CD4-positive, alpha-beta T cell (primary cell): Measurements from ENCODE around the gene ENOX2. TPM values are rescaled to one million over a fixed set of nuclear protein-coding genes. Genes with fewer than 3 reads are reported as not detected.

Experiments
- ATAC-seq: fragments of 200-7000 bp; cut with Tn5 transposase; one replicate; pipeline ENCODE4 v1.10.0; 2022; ENCODE audit warnings: mild to moderate bottlenecking; ENCODE audit not compliant: poor library complexity
- CTCF ChIA-PET: fragments of 350-600 bp; sonication (Branson Sonifier 250); formaldehyde crosslinking; loops from one replicate; lab custom pipeline; 2021; ENCODE audit warnings: antibody characterized with exemption, inconsistent platforms; lab: Charles Lee
- POLR2A ChIA-PET: fragments of 350-600 bp; sonication (Branson Sonifier 250); formaldehyde crosslinking; loops from one replicate; lab custom pipeline; 2021; ENCODE audit warnings: antibody characterized with exemption, inconsistent platforms; lab: Charles Lee
- DNase-seq, 14 experiments: peaks; one replicate each; pipeline ENCODE4 v3.0.0-alpha.2; 2013 to 2020; ENCODE audit warnings: mixed read lengths in 2 of 14
- H3K27ac ChIP-seq, 2 donors: one replicate each; pipeline versions ENCODE4 v1.5.1 to v1.7.0; 2013; ENCODE audit warnings: low read length in 2 of 2, low read depth in 1 of 2, mild to moderate bottlenecking in 1 of 2
- H3K27me3 ChIP-seq, 2 experiments: 1 replicate in 1 of 2; 2 replicates in 1 of 2; pipeline versions ENCODE4 v1.6.1 to v1.7.0; 2013; ENCODE audit warnings: low read length in 2 of 2, control low read depth in 1 of 2, mild to moderate bottlenecking in 1 of 2, moderate library complexity in 1 of 2; ENCODE audit not compliant: insufficient read depth in 2 of 2, control insufficient read depth in 1 of 2
- H3K36me3 ChIP-seq: one replicate; pipeline ENCODE4 v1.6.1; 2013; ENCODE audit warnings: low read length, control low read depth; ENCODE audit not compliant: insufficient read depth
- H3K4me1 ChIP-seq: one replicate; pipeline ENCODE4 v1.6.1; 2013; ENCODE audit warnings: low read length, control low read depth; ENCODE audit not compliant: insufficient read depth
- H3K4me3 ChIP-seq: one replicate; pipeline ENCODE4 v1.5.1; 2013; ENCODE audit warnings: mild to moderate bottlenecking, low read length, moderate library complexity
- H3K9me3 ChIP-seq, 2 experiments: 1 replicate in 1 of 2; 2 replicates in 1 of 2; pipeline versions ENCODE4 v1.6.1 to v1.7.0; 2013; ENCODE audit warnings: low read length in 2 of 2, mild to moderate bottlenecking in 2 of 2, control low read depth in 1 of 2, moderate library complexity in 1 of 2; ENCODE audit not compliant: control insufficient read depth in 1 of 2, insufficient read depth in 1 of 2
- H3K27ac Mint-ChIP-seq: one replicate; pipeline ENCODE4 v1.8.0; 2020; ENCODE audit warnings: mixed read lengths
- H3K27me3 Mint-ChIP-seq: one replicate; pipeline ENCODE4 v1.8.0; 2021; ENCODE audit warnings: mixed read lengths
- H3K36me3 Mint-ChIP-seq: one replicate; pipeline ENCODE4 v1.8.0; 2021; ENCODE audit warnings: low read depth, mixed read lengths
- H3K4me1 Mint-ChIP-seq: one replicate; pipeline ENCODE4 v1.8.0; 2021; ENCODE audit warnings: low read depth, mixed read lengths
- H3K4me3 Mint-ChIP-seq: one replicate; pipeline ENCODE4 v1.8.0; 2020; ENCODE audit warnings: mild to moderate bottlenecking, mixed read lengths
- H3K9me3 Mint-ChIP-seq: one replicate; pipeline ENCODE4 v1.8.0; 2020; ENCODE audit warnings: mixed read lengths
- CTCF ChIP-seq: fragments of 200-600 bp; IDR thresholded peaks from one replicate; pipeline ENCODE4 v1.8.0; 2022; ENCODE audit warnings: antibody characterized with exemption, mild to moderate bottlenecking
- intact Hi-C, 2 experiments: fragments of 100-400 bp; cut with DNase I in 1 of 2; cut with micrococcal nuclease in 1 of 2; formaldehyde crosslinking; loops; one replicate each; pipeline versions ENCODE4 v1.15.1 to v1.9.0; 2023 to 2025; cut with DNase I, micrococcal nuclease
- total RNA-seq, 174 experiments: library from RNA in 2 of 174; stranded (reverse) in 2 of 174; gene quantifications; one replicate each; pipeline ENCODE4 v1.2.3 and lab custom pipeline; 2021 to 2026

The ENOX2 gene
- total RNA-seq, 2 experiments from 2014 or later = 4.0 to 6.5 TPM

- ATAC-seq = no peak
- CTCF ChIA-PET = no interaction called here
- no peak overlapping the region for H3K4me3 Mint-ChIP-seq
Measured at GRCh38 chrX:130705591-130705990, 197.4 kb downstream of the ENOX2 start.

GRCh38 chrX:130704053-130705038 is 198.7 kb downstream of the ENOX2 start:
- H3K4me3 Mint-ChIP-seq = no peak overlapping the region
- no peaks in the 10 kb centered on the region for H3K9me3 Mint-ChIP-seq

More at GRCh38 chrX:130705591-130705990, 197.4 kb downstream of the ENOX2 start:
- Histone ChIP-seq H3K27me3 (no peaks in the 10 kb centered on the region), H3K4me1 (no peaks in the 10 kb centered on the region), H3K36me3 (peaks cover 5% of the 10 kb centered on the region), H3K27ac (no peak overlapping the region), H3K9me3 (no peaks in the 10 kb centered on the region), H3K4me3 (no peak overlapping the region)
- POLR2A ChIA-PET = no interaction called here
- intact Hi-C loops = no loop called here
- H3K4me1 Mint-ChIP-seq = no peaks in the 10 kb centered on the region
- peaks cover 3% of the 10 kb centered on the region for H3K36me3 Mint-ChIP-seq
- no peaks in the 10 kb centered on the region for H3K9me3 Mint-ChIP-seq
- TF ChIP-seq CTCF = no peak
- no peak for DNase-seq
- H3K27ac Mint-ChIP-seq = no peak overlapping the region
- no peaks in the 10 kb centered on the region for H3K27me3 Mint-ChIP-seq

More at GRCh38 chrX:130704053-130705038, 198.7 kb downstream of the ENOX2 start:
- CTCF ChIA-PET = no interaction called here
- H3K27me3 ChIP-seq = no peaks in the 10 kb centered on the region
- Mint-ChIP-seq H3K27ac (no peak overlapping the region), H3K27me3 (no peaks in the 10 kb centered on the region), H3K36me3 (peaks cover 12% of the 10 kb centered on the region), H3K4me1 (no peaks in the 10 kb centered on the region)
- no peak overlapping the region for H3K4me3 ChIP-seq
- intact Hi-C loops = no loop called here
- no peak overlapping the region for H3K27ac ChIP-seq
- ATAC-seq = no peak
- no peak for TF ChIP-seq CTCF
- no peaks in the 10 kb centered on the region for H3K4me1 ChIP-seq
- H3K9me3 ChIP-seq = no peaks in the 10 kb centered on the region
- H3K36me3 ChIP-seq = peaks cover 5% of the 10 kb centered on the region
- no peak for DNase-seq
- POLR2A ChIA-PET = no interaction called here
